Sigmoid colon (tissue), 4 donors: Measurements from ENCODE around the gene ABAT.

ENCODE experiments used
- EP300 ChIP-seq, 4 donors: sonication (generic); formaldehyde crosslinking; IDR thresholded peaks; one replicate each; pipeline ENCODE4 v1.6.1; 2017; ENCODE audit warnings: antibody characterized with exemption in 4 of 4
- POLR2A ChIP-seq, 2 donors: fragments of 450-650 bp; IDR thresholded peaks; one replicate each; pipeline ENCODE4 v1.6.1; 2016; ENCODE audit warnings: antibody characterized with exemption in 2 of 2, mild to moderate bottlenecking in 2 of 2, moderate library complexity in 2 of 2
- TF ChIP-seq, protein P1 (sequence below), 4 experiments: fragments of 450-650 bp in 3 of 4; fragments of 200-600 bp in 1 of 4; IDR thresholded peaks; one replicate each; pipeline ENCODE4 v1.5.1; 2016 to 2019; ENCODE audit warnings: antibody characterized with exemption in 4 of 4, mild to moderate bottlenecking in 3 of 4, moderate library complexity in 2 of 4

DNA sequence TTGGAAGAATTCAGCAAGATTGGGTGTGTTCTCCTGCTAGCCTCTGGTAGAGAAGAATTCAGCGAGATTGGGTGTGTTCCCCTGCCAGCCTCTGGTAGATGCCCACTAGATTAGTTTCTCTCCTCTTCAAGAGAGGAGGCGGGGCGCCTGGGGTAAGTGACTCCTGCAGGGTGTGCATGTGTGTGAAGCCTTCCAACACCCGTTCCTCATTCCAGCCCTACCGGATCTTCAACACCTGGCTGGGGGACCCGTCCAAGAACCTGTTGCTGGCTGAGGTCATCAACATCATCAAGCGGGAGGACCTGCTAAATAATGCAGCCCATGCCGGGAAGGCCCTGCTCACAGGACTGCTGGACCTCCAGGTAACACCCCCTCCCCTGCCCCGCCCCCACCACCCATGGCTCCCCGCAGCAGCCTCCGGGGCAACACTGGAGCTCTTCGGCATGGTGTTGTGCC, 101.7 kb downstream of the ABAT start:
- TF ChIP-seq, protein P1, sequence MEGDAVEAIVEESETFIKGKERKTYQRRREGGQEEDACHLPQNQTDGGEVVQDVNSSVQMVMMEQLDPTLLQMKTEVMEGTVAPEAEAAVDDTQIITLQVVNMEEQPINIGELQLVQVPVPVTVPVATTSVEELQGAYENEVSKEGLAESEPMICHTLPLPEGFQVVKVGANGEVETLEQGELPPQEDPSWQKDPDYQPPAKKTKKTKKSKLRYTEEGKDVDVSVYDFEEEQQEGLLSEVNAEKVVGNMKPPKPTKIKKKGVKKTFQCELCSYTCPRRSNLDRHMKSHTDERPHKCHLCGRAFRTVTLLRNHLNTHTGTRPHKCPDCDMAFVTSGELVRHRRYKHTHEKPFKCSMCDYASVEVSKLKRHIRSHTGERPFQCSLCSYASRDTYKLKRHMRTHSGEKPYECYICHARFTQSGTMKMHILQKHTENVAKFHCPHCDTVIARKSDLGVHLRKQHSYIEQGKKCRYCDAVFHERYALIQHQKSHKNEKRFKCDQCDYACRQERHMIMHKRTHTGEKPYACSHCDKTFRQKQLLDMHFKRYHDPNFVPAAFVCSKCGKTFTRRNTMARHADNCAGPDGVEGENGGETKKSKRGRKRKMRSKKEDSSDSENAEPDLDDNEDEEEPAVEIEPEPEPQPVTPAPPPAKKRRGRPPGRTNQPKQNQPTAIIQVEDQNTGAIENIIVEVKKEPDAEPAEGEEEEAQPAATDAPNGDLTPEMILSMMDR (IDR thresholded peaks at IDR 0.05) = no peak
- TF ChIP-seq POLR2A (IDR thresholded peaks at IDR 0.05) (no peak), EP300 (IDR thresholded peaks at IDR 0.05) (no peak)
